Ascending aorta (tissue), 2 donors: ENCODE data around the gene DDX56. TPM values are rescaled to one million over a fixed set of nuclear protein-coding genes. Genes with fewer than 3 reads are reported as not detected.

ENCODE experiments used
- DNase-seq, 2 donors: peaks; one replicate each; pipeline ENCODE4 v3.0.0-alpha.2; 2019; ENCODE audit warnings: low spot score in 2 of 2
- H3K27ac ChIP-seq, 2 donors: fragments of 200-600 bp; sonication (generic); one replicate each; pipeline ENCODE4 v1.5.1; 2016 to 2017; ENCODE audit warnings: mild to moderate bottlenecking in 1 of 2
- H3K27me3 ChIP-seq: fragments of 200-600 bp; sonication (generic); one replicate; pipeline ENCODE4 v1.5.1; 2017
- H3K36me3 ChIP-seq, 2 donors: fragments of 200-600 bp; sonication (generic); one replicate each; pipeline ENCODE4 v1.5.1; 2016
- H3K4me1 ChIP-seq, 2 donors: fragments of 200-600 bp; sonication (generic); one replicate each; pipeline ENCODE4 v1.5.1; 2016 to 2017; ENCODE audit warnings: mild to moderate bottlenecking in 1 of 2
- H3K4me3 ChIP-seq, 2 donors: fragments of 200-600 bp; sonication (generic); one replicate each; pipeline ENCODE4 v1.5.1; 2016 to 2017; ENCODE audit warnings: mild to moderate bottlenecking in 1 of 2
- H3K9me3 ChIP-seq, 2 donors: fragments of 200-600 bp; sonication (generic); one replicate each; pipeline ENCODE4 v1.5.1; 2016
- CTCF ChIP-seq, 3 experiments: fragments of 200-600 bp in 2 of 3; fragments of 450-650 bp in 1 of 3; sonication (generic) in 2 of 3; IDR thresholded peaks; one replicate each; pipeline ENCODE4 v1.5.1; 2016 to 2019; ENCODE audit warnings: antibody characterized with exemption in 3 of 3, mild to moderate bottlenecking in 1 of 3, moderate library complexity in 1 of 3
- intact Hi-C: fragments of 100-400 bp; cut with DNase I; formaldehyde crosslinking; loops from one replicate; pipeline ENCODE4 v1.15.1; 2023
- total RNA-seq: library from RNA; depleted of rRNA; stranded (reverse); fragments of >200 nt; gene quantifications from one replicate; pipeline ENCODE4 v1.1.0, GENCODE V29; 2016

DDX56 gene
- 51.0 TPM for total RNA-seq

- intact Hi-C loops = loop anchor here (1.0 to 10.0 kb wide), 6 partner anchors 9 to 541 kb away; partner anchors contain the start of genes NUDCD3, PPIA, TBRG4 and TMED4
- no peak for TF ChIP-seq CTCF (IDR thresholded peaks at IDR 0.05)
- DNase-seq = peak; percentile 64 to 96
- H3K4me3 ChIP-seq = peak within 1 kb of the TSS; percentile 87 to 97
- peaks cover 8 to 18% of the 10 kb centered on the region in 2 donors for H3K4me1 ChIP-seq
- peaks cover 42 to 53% of the 10 kb centered on the region in 2 donors for H3K36me3 ChIP-seq
- peak within 1 kb of the TSS; percentile 89 to 95 for H3K27ac ChIP-seq
- H3K9me3 ChIP-seq = no peaks in the 10 kb centered on the region
- no peaks in the 10 kb centered on the region for H3K27me3 ChIP-seq
Observed at GRCh38 chr7:44573464-44574286, at the start of gene DDX56. TSS of gene DDX56 (minus strand) at chr7:44573908. CDS start at chr7:44573895, 13 bp downstream.

DNA sequence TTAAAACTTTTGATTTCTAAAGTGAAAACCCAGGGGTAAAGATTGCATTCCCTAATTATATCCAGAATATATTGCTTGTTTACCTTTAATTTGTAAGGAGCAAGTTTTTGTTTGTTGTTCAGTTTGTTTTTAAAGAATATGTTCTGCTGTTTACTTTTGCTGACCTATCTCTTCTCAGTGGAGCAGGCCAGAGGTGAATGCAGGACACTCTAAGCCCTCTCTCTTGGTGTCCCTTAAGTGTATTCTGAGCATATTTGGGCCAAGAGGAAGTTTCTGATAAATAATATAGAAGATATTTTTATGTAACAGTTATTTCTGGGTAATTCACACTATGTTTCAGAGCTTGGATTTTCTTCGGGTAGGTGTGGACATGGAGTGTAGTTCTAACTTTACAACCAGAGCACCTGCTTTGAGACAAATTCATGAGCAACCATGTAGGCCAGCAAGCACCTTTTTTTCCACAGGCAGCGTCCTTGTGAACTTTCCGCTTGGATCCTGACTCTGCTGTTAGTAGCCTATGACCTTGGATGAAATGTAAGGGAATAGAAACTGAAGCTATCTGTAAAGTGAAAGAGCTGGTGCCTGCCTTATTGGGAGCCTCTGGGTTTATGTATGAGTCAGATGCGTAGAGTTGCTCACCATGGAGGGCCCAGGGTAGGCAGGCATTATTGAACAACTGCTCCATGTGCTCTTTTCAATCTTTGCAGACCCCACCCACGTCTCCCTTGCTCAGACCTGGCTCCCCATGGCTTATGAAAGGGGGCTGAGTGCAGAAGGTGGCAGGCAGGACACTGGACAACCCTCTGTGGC, 48.8 kb upstream of the DDX56 start:
- TF ChIP-seq CTCF (IDR thresholded peaks at IDR 0.05) = no peak
- Histone ChIP-seq H3K4me1 (no peaks in the 10 kb centered on the region), H3K36me3 (peaks cover 16 to 22% of the 10 kb centered on the region in 2 donors), H3K4me3 (no peak overlapping the region), H3K27ac (peak overlapping the region in 1 of 2 donors; percentile 3), H3K9me3 (no peaks in the 10 kb centered on the region), H3K27me3 (no peaks in the 10 kb centered on the region)
- intact Hi-C loops = no loop called here
- DNase-seq = no peak

DNA sequence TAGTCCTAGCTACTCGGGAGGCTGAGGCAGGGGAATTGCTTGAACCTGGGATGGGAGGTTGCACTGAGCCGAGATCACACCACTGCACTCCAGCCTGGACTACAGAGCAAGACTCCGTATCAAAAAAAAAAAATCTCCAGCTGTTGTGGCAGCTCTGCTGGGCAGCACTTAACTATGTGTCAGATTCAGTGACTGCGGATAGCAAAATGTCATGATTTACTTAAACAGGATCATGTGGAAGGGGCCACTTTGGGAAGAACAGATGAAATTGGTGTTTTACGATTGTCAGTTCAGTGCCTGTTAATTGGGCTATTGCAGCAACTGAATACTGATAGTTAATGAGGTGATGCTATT, 48.0 kb upstream of the DDX56 start:
- Histone ChIP-seq H3K9me3 (no peaks in the 10 kb centered on the region), H3K36me3 (peaks cover 13 to 19% of the 10 kb centered on the region in 2 donors), H3K27me3 (no peaks in the 10 kb centered on the region), H3K4me1 (no peaks in the 10 kb centered on the region), H3K27ac (peak overlapping the region in 1 of 2 donors; percentile 3), H3K4me3 (no peak overlapping the region)
- no peak for TF ChIP-seq CTCF (IDR thresholded peaks at IDR 0.05)
- intact Hi-C loops = no loop called here
- DNase-seq = no peak

GRCh38 chr7:44621034-44621749, 47.5 kb upstream of the DDX56 start:
- TF ChIP-seq CTCF (IDR thresholded peaks at IDR 0.05) = no peak
- Histone ChIP-seq H3K4me1 (no peaks in the 10 kb centered on the region), H3K36me3 (peaks cover 8 to 14% of the 10 kb centered on the region in 2 donors), H3K9me3 (no peaks in the 10 kb centered on the region), H3K27me3 (no peaks in the 10 kb centered on the region), H3K4me3 (no peak overlapping the region), H3K27ac (no peak overlapping the region)
- intact Hi-C loops = no loop called here
- DNase-seq = no peak

DNA sequence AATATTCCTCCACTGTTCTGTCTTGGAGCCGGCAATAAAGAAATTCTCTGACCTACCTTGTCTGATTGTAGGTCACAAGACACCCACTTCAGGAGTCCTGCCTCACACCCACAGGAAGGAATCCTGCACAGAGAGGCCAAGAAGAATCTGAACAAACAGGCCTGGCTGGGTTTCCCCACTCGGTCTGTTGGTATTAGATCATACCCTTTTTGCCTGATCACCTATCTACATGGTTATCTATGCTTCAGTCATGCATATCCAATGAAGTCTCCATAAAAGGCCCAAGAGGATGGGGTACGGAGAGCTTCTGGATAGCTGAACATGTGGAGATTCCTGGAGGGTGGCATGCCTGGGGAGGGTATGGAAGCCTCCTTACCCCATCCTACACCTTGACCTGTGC, 45.0 kb upstream of the DDX56 start:
- intact Hi-C loops = no loop called here
- H3K9me3 ChIP-seq = no peaks in the 10 kb centered on the region
- no peaks in the 10 kb centered on the region for H3K36me3 ChIP-seq
- no peak overlapping the region for H3K4me3 ChIP-seq
- no peaks in the 10 kb centered on the region for H3K4me1 ChIP-seq
- H3K27ac ChIP-seq = no peak overlapping the region
- H3K27me3 ChIP-seq = no peaks in the 10 kb centered on the region
- TF ChIP-seq CTCF (IDR thresholded peaks at IDR 0.05) = no peak
- DNase-seq = no peak
